K562 (cell line): Measurements from ENCODE around the gene HMCN2. TPM values are rescaled to one million over a fixed set of nuclear protein-coding genes. Genes with fewer than 3 reads are reported as not detected.

Experiments used
- ARHGAP35 ChIP-seq: fragments of 450-650 bp; IDR thresholded peaks from 2 replicates; pipeline ENCODE4 v1.6.1; 2018; ENCODE audit not compliant: partially characterized antibody
- DMBX1 ChIP-seq: fragments of 250-450 bp; sonication (Bioruptor Pico); IDR thresholded peaks from 2 replicates; pipeline ENCODE4 v1.8.0; 2022; ENCODE audit warnings: inconsistent platforms, mild to moderate bottlenecking, moderate library complexity, borderline replicate concordance
- EP300 ChIP-seq: IDR thresholded peaks from 2 replicates; pipeline ENCODE4 v1.6.1; 2012; ENCODE audit warnings: low read length, improper control_type of control experiment
- FOXM1 ChIP-seq, 2 experiments: fragments of 450-650 bp in 1 of 2; sonication (generic) in 1 of 2; formaldehyde crosslinking in 1 of 2; IDR thresholded peaks; 2 replicates each; pipeline versions ENCODE4 v1.6.1 to v1.9.0; 2017 to 2022; ENCODE audit warnings: low read depth in 2 of 2, mild to moderate bottlenecking in 2 of 2, missing genetic modification reagents in 1 of 2, moderate library complexity in 1 of 2
- MCM2 ChIP-seq: fragments of 450-650 bp; IDR thresholded peaks from 2 replicates; pipeline ENCODE4 v1.6.1; 2017; ENCODE audit warnings: low read depth, mild to moderate bottlenecking
- PTBP1 ChIP-seq: fragments of 200-400 bp; formaldehyde crosslinking; IDR thresholded peaks from 2 replicates; pipeline ENCODE4 v1.6.1; 2017; ENCODE audit warnings: low read depth, low read length
- SIN3B ChIP-seq: fragments of 450-650 bp; IDR thresholded peaks from 2 replicates; pipeline ENCODE4 v1.6.1; 2017; ENCODE audit warnings: low read depth, mild to moderate bottlenecking, moderate library complexity
- ZFP36 ChIP-seq: fragments of 150-350 bp; IDR thresholded peaks from 2 replicates; pipeline ENCODE4 v1.6.1; 2018; ENCODE audit warnings: low read length, low read depth; ENCODE audit not compliant: partially characterized antibody
- ZNF282 ChIP-seq: sonication (generic); formaldehyde crosslinking; IDR thresholded peaks from 2 replicates; pipeline ENCODE4 v1.8.1; 2023; ENCODE audit warnings: missing genetic modification reagents
- ZNF583 ChIP-seq: fragments of 250-450 bp; sonication (Bioruptor Pico); IDR thresholded peaks from 2 replicates; pipeline ENCODE4 v1.4.0; 2020
- polyA plus RNA-seq, 8 experiments: library from polyadenylated mRNA; depleted of rRNA in 4 of 8; stranded (reverse) in 5 of 8; unstranded in 3 of 8; fragments of >200 nt; fragmentation: Nextera tagmentation in 2 of 8; fragmentation: Illumina TruSeq in 1 of 8; extraction: Ambion mirVana in 2 of 8; extraction: Trizol in 1 of 8; gene quantifications; 2 replicates each; pipeline versions ENCODE4 v1.2.1 to v1.2.3, GENCODE V29; 2011 to 2014; ENCODE audit warnings: inconsistent platforms in 1 of 8, missing spikeins in 1 of 8
- total RNA-seq, 7 experiments: library from RNA; depleted of rRNA in 6 of 7; stranded (reverse); fragments of >200 nt in 6 of 7; fragmentation: Illumina TruSeq in 2 of 7; extraction: Trizol in 2 of 7; gene quantifications; 2 replicates each; pipeline versions ENCODE4 v1.2.1 to v1.2.3, GENCODE V29; 2011 to 2021; ENCODE audit warnings: low replicate concordance in 1 of 7
- TF ChIP-seq, protein P1 (sequence below): sonication (generic); formaldehyde crosslinking; IDR thresholded peaks from 2 replicates; pipeline ENCODE4 v1.8.1; 2023; ENCODE audit warnings: mild to moderate bottlenecking, missing genetic modification reagents
- TF ChIP-seq, protein P2 (sequence below): sonication (generic); formaldehyde crosslinking; IDR thresholded peaks from 2 replicates; pipeline ENCODE4 v1.8.0; 2022; ENCODE audit warnings: mild to moderate bottlenecking, missing genetic modification reagents
- TF ChIP-seq, protein P3 (sequence below), 2 experiments: fragments of 450-650 bp; IDR thresholded peaks; 2 replicates each; pipeline ENCODE4 v1.6.1; 2016; ENCODE audit warnings: mild to moderate bottlenecking in 2 of 2, borderline replicate concordance in 1 of 2, low read depth in 1 of 2, moderate library complexity in 1 of 2

The HMCN2 gene
- total and polyA plus RNA-seq, 9 of the 15 experiments (the other 6 are each of a cell fraction or from before 2014, with no cell fraction given): 0.01 TPM; not detected in 8

DNA sequence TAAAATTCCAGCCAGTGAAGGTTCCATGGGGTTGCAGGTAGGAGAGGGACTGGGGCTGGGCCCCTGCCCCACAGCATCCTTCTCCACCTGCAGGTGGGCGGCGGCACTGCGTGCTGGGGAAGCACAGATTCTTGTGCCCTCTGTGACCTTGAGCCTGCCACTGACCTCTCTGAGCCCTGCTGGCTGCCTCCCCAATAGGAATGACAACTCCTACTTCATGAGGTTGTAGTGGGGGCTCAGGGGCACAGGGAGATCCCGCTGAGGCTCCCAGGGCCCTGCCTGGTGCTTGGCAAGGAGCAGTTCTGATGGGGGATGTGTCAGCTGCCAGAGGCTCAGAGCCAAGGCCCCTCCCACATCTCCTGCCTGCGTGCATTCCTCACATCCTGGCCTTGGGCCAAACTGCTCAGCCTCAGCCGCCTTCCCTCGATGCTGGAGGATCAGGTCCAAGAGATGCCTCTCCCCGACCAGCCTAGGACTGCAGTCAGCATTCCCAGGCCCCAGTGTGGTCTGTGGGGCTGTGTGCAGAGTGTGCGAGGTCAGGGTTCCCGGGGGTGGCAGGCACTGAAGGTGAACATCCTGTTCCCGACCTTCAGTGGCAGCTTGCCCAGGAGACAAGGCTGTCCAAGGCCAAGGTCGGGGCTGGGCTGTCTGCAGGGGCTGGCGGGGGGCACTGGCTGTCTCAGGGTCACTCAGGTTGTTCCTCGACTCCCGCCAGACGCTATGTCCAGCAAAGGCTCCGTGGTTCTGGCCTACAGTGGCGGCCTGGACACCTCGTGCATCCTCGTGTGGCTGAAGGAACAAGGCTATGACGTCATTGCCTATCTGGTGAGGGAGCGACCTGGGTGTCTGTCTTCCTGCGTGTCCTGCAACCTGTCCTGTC, 186.2 kb downstream of the HMCN2 start (continued):
- TF ChIP-seq, protein P1, sequence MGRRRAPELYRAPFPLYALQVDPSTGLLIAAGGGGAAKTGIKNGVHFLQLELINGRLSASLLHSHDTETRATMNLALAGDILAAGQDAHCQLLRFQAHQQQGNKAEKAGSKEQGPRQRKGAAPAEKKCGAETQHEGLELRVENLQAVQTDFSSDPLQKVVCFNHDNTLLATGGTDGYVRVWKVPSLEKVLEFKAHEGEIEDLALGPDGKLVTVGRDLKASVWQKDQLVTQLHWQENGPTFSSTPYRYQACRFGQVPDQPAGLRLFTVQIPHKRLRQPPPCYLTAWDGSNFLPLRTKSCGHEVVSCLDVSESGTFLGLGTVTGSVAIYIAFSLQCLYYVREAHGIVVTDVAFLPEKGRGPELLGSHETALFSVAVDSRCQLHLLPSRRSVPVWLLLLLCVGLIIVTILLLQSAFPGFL (CRISPR knock-in tag): no peak
- TF ChIP-seq EP300: no peak
- TF ChIP-seq ZFP36: no peak
- no peak for TF ChIP-seq ZNF282 (CRISPR knock-in tag)
- TF ChIP-seq SIN3B: no peak
- no peak for TF ChIP-seq DMBX1
- TF ChIP-seq ARHGAP35: no peak
- TF ChIP-seq, protein P2, sequence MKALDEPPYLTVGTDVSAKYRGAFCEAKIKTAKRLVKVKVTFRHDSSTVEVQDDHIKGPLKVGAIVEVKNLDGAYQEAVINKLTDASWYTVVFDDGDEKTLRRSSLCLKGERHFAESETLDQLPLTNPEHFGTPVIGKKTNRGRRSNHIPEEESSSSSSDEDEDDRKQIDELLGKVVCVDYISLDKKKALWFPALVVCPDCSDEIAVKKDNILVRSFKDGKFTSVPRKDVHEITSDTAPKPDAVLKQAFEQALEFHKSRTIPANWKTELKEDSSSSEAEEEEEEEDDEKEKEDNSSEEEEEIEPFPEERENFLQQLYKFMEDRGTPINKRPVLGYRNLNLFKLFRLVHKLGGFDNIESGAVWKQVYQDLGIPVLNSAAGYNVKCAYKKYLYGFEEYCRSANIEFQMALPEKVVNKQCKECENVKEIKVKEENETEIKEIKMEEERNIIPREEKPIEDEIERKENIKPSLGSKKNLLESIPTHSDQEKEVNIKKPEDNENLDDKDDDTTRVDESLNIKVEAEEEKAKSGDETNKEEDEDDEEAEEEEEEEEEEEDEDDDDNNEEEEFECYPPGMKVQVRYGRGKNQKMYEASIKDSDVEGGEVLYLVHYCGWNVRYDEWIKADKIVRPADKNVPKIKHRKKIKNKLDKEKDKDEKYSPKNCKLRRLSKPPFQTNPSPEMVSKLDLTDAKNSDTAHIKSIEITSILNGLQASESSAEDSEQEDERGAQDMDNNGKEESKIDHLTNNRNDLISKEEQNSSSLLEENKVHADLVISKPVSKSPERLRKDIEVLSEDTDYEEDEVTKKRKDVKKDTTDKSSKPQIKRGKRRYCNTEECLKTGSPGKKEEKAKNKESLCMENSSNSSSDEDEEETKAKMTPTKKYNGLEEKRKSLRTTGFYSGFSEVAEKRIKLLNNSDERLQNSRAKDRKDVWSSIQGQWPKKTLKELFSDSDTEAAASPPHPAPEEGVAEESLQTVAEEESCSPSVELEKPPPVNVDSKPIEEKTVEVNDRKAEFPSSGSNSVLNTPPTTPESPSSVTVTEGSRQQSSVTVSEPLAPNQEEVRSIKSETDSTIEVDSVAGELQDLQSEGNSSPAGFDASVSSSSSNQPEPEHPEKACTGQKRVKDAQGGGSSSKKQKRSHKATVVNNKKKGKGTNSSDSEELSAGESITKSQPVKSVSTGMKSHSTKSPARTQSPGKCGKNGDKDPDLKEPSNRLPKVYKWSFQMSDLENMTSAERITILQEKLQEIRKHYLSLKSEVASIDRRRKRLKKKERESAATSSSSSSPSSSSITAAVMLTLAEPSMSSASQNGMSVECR (CRISPR knock-in tag): no peak
- TF ChIP-seq, protein P3, sequence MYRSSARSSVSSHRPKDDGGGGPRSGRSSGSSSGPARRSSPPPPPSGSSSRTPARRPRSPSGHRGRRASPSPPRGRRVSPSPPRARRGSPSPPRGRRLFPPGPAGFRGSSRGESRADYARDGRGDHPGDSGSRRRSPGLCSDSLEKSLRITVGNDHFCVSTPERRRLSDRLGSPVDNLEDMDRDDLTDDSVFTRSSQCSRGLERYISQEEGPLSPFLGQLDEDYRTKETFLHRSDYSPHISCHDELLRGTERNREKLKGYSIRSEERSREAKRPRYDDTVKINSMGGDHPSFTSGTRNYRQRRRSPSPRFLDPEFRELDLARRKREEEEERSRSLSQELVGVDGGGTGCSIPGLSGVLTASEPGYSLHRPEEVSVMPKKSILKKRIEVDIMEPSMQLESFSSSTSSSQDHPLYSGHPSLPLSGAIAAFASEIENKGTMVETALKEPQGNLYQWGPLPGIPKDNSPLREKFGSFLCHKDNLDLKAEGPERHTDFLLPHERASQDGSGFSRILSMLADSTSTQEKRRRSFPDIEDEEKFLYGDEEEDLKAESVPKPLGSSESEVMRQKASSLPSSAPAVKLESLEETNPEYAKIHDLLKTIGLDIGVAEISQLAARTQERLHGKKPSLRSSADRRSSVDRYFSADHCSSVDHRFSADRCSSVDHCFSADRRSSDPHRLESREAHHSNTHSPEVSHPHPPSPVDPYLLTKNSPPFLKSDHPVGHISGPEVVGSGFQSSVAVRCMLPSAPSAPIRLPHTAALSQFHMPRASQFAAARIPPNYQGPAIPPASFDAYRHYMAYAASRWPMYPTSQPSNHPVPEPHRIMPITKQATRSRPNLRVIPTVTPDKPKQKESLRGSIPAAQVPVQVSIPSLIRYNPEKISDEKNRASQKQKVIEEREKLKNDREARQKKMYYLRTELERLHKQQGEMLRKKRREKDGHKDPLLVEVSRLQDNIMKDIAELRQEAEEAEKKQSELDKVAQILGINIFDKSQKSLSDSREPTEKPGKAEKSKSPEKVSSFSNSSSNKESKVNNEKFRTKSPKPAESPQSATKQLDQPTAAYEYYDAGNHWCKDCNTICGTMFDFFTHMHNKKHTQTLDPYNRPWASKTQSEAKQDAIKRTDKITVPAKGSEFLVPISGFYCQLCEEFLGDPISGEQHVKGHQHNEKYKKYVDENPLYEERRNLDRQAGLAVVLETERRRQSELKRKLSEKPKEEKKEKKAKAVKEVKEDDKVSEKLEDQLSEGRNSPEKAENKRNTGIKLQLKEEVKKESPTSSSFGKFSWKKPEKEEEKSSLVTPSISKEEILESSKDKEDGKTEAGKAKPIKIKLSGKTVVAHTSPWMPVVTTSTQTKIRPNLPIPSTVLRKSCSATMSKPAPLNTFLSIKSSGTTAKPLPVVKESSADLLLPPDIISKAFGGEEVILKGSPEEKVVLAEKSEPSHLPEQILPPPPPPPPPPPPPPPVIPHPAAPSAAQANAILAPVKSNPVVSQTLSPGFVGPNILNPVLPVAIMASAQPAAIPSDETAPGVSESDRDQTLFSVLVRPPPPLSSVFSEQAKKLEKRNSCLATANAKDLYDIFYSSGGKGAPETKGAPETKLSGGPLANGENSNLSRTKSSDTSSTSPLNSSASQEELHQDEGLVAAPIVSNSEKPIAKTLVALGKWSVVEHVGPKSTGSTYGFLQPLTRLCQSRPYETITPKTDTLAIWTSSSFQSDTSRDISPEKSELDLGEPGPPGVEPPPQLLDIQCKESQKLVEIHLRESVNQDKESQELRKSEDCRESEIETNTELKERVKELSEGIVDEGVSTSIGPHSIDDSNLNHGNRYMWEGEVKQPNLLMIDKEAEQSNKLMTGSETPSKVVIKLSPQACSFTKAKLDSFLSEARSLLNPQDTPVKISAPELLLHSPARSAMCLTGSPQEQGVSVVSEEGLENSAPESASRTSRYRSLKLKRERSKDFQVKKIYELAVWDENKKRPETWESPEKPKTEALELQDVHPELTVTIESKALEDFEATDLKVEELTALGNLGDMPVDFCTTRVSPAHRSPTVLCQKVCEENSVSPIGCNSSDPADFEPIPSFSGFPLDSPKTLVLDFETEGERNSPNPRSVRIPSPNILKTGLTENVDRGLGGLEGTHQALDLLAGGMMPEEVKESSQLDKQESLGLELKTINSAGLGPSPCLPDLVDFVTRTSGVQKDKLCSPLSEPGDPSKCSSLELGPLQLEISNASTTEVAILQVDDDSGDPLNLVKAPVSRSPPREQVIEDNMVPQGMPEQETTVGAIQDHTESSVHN (IDR thresholded peaks at IDR 0.05; ENCODE audit: borderline replicate concordance in 1 of 2, low read depth in 1 of 2): no peak
- TF ChIP-seq ZNF583 (CRISPR knock-in tag): no peak
- TF ChIP-seq PTBP1: no peak
- TF ChIP-seq MCM2: no peak
- no peak for TF ChIP-seq FOXM1 (IDR thresholded peaks at IDR 0.05; ENCODE audit: low read depth)
- no peak for TF ChIP-seq FOXM1 (CRISPR knock-in tag; IDR thresholded peaks at IDR 0.05; ENCODE audit: low read depth)
